GM12892 (cell line): ENCODE data around the gene ATP6V0B.

ENCODE experiments used
- POLR2A ChIP-seq: IDR thresholded peaks from 2 replicates; pipeline ENCODE4 v1.6.1; 2011; ENCODE audit warnings: low read depth, low read length, control low read depth
- POLR2AphosphoS5 ChIP-seq: IDR thresholded peaks from 2 replicates; pipeline ENCODE4 v1.6.1; 2011; ENCODE audit warnings: low read depth, low read length, control low read depth

DNA sequence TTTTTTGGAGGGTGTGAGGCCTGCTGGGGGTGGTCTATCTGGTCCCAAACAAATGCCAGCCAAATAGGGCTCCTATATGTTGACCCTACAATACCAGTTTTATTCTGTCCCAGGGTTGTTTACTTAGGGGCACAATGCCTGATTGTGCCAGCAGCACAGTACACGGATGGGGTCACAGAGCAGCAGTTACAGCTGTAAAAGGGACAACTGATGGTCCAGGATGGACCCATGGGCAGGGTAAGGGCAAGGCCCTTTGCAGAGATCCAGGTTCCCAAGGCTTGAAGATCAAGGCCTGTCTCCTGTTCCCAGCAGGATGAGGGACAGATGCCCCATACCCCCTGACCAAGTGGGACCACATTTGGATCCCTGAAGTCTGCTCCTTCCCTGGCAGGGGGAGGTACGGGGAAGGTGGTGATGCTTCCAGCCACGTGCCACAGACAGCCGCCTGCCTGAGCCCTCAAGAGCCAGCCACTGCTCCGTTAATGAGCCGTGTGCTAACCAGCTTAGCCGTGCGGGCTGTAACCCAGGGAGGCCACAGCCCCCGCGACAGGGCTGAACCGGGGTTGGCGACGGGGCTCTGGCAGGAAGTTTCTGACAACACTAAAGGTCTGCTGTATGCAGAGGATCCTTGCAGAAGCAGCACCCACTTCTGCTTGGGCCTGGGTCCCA lies 38.3 kb downstream of the ATP6V0B start:
- TF ChIP-seq POLR2AphosphoS5, result no peak
- no peak for TF ChIP-seq POLR2A
